Duodenal mucosa (tissue), 2 donors: ENCODE results near the gene AKAP11.

Experiments used
- H3K27ac ChIP-seq: one replicate; pipeline ENCODE4 v1.7.0; 2013; ENCODE audit warnings: low read depth, low read length
- H3K27me3 ChIP-seq, 2 donors: one replicate each; pipeline ENCODE4 v1.7.0; 2013; ENCODE audit warnings: low read length in 2 of 2, control low read depth in 1 of 2; ENCODE audit not compliant: insufficient read depth in 2 of 2, control insufficient read depth in 1 of 2
- H3K36me3 ChIP-seq, 2 donors: one replicate each; pipeline ENCODE4 v1.7.0; 2013; ENCODE audit warnings: low read length in 2 of 2, control low read depth in 1 of 2; ENCODE audit not compliant: insufficient read depth in 2 of 2, control insufficient read depth in 1 of 2
- H3K4me1 ChIP-seq, 2 donors: one replicate each; pipeline ENCODE4 v1.7.0; 2013; ENCODE audit warnings: low read length in 2 of 2, control low read depth in 1 of 2; ENCODE audit not compliant: insufficient read depth in 2 of 2, control insufficient read depth in 1 of 2
- H3K4me3 ChIP-seq, 2 donors: one replicate each; pipeline ENCODE4 v1.7.0; 2013; ENCODE audit warnings: low read length in 2 of 2, low read depth in 1 of 2
- H3K9ac ChIP-seq, 2 donors: one replicate each; pipeline ENCODE4 v1.7.0; 2013; ENCODE audit warnings: low read length in 2 of 2, low read depth in 1 of 2
- H3K9me3 ChIP-seq, 2 donors: one replicate each; pipeline ENCODE4 v1.7.0; 2013; ENCODE audit warnings: low read length in 2 of 2, control low read depth in 1 of 2; ENCODE audit not compliant: control insufficient read depth in 1 of 2

The AKAP11 gene

DNA sequence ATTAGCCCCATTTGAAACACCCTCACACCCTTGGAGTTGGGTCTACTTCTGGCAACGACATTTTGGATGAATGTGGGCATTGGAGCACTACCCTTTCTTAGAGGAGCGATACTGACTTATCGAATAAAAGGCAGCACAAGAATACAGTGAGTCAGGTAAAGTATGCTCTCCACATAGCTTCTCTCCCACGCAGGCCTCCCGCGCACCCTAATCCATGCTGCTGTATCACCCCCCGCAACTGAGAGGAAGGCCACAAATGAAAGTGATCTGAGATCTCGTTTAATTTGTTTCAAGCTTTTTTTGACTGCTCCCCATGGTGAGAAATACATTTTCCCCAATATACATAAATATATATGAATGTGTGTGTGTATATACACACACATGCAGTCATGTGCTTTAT is 25.4 kb upstream of the AKAP11 start:
- H3K9ac ChIP-seq = no peak overlapping the region
- H3K9me3 ChIP-seq = no peaks in the 10 kb centered on the region
- H3K4me3 ChIP-seq = no peak overlapping the region
- H3K27me3 ChIP-seq = no peaks in the 10 kb centered on the region
- no peaks in the 10 kb centered on the region for H3K36me3 ChIP-seq
- H3K4me1 ChIP-seq = no peaks in the 10 kb centered on the region
- H3K27ac ChIP-seq = no peak overlapping the region

DNA sequence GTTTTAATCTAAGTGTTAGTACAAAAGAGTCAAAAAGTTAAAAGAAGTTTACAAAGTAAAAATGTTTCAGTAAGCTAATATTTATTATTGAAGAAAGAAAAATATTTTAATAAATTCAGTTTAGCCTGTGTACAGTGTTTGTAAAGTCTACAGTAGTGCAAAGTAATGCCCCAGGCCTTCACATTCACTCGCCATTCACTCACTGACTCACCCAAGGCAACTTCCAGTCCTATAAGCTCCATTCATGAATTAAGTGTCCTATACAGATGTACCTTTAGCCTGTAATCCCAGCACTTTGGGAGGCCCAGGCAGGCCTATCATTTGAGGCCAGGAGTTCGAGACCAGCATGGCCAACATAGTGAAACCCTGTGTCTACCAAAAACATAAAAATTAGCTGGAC is 24.1 kb upstream of the AKAP11 start:
- H3K9me3 ChIP-seq = no peaks in the 10 kb centered on the region
- H3K9ac ChIP-seq = no peak overlapping the region
- no peaks in the 10 kb centered on the region for H3K4me1 ChIP-seq
- no peaks in the 10 kb centered on the region for H3K27me3 ChIP-seq
- H3K36me3 ChIP-seq = no peaks in the 10 kb centered on the region
- H3K27ac ChIP-seq = no peak overlapping the region
- H3K4me3 ChIP-seq = no peak overlapping the region

DNA sequence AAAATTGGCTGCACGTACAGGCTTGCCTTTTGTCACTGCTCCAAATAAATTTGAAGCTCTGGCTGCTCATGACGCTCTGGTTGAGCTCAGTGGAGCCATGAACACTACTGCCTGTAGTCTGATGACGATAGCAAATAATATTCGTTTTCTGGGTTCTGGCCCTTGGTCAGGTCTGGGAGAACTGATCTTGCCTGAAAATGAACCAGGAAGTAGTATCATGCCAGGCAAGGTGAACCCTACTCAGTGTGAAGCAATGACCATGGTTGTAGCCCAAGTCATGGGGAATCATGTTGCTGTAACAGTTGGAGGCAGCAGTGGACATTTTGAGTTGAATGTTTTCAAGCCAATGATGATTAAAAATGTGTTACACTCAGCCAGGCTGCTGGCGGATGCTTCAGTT is 16.1 kb upstream of the AKAP11 start:
- Histone ChIP-seq H3K27me3 (no peaks in the 10 kb centered on the region), H3K4me3 (no peak overlapping the region), H3K36me3 (no peaks in the 10 kb centered on the region), H3K9ac (no peak overlapping the region), H3K9me3 (no peaks in the 10 kb centered on the region), H3K27ac (no peak overlapping the region), H3K4me1 (no peaks in the 10 kb centered on the region)

DNA sequence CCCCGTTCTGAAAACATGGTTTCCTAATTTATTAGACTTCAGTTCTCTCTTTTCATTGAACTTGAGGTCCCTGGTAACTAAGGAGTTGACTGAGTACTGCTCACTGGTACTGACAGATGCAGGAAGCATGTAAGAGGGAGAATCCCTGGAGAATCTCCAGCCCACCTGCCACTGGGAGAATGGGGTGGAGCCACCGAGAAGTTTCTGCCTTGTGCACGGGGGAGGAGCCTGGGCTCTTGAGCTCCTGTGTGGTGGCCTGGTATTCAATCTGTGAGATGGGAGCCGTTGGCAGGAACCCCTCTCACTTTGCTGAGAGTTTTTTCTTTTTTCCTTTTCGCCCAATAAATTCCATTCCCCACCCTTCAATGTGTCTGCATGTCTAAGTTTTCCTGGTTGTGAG is 13.2 kb upstream of the AKAP11 start:
- H3K4me1 ChIP-seq = no peaks in the 10 kb centered on the region
- H3K27ac ChIP-seq = no peak overlapping the region
- H3K27me3 ChIP-seq = no peaks in the 10 kb centered on the region
- no peak overlapping the region for H3K4me3 ChIP-seq
- no peaks in the 10 kb centered on the region for H3K9me3 ChIP-seq
- no peak overlapping the region for H3K9ac ChIP-seq
- H3K36me3 ChIP-seq = no peaks in the 10 kb centered on the region

DNA sequence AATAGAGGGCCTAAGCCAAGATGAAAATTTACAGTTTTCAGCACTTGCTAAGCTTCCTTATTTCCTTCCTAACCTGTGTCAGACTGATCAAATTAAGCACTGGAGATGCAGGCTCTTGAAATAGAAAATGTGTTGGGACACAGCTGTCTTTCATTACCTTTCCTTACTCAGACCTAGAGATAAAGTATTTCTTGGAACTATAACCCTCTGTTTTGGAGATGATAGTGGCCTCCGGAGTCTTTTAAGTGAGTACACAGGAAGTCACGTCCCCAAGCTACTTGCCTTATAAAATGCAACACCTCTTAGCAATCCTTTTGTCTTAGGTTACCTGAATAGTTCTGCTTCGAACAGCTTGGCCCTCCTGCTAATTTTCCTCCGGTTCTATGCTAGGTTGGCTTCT is 12.4 kb upstream of the AKAP11 start:
- Histone ChIP-seq H3K4me1 (peaks cover 0 to 4% of the 10 kb centered on the region in 2 donors), H3K27me3 (no peaks in the 10 kb centered on the region), H3K4me3 (no peak overlapping the region), H3K36me3 (no peaks in the 10 kb centered on the region), H3K27ac (no peak overlapping the region), H3K9ac (no peak overlapping the region), H3K9me3 (no peaks in the 10 kb centered on the region)

DNA sequence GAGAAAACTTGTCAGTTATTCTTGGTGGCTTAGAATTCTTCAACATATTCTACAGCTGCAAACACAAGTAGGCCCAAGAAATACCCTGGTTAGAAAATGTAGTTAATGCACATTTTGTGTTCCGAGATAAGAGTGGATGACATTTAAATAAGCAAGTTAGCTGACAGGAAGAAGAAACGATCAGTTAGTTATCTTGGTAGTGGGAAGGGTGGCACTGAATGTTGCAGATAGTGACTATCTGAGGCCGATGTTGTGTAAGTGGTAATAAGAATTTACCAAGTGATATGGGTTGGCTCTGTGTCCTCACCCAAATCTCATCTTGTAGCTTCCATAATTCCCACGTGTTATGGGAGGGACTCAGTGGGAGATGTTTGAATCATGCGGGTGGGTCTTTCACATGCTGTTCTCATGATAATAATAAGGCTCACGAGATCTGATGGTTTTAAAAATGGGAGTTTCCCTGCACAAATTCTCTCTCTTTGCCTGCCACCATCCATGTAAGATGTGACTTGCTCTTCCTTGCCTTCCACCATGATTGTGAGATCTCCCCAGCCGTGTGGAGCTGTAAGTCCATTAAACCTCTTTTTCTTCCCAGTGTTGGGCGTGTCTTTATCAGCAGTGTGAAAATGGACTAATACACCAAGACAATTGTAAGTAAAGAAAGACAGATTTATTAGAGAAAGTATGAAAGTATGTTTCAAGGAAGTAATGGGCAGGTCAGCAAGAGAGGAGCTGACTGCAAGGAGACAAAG is 10.9 kb upstream of the AKAP11 start:
- Histone ChIP-seq H3K9me3 (no peaks in the 10 kb centered on the region), H3K27ac (no peak overlapping the region), H3K4me1 (peaks cover 0 to 8% of the 10 kb centered on the region in 2 donors), H3K36me3 (no peaks in the 10 kb centered on the region), H3K4me3 (no peak overlapping the region), H3K9ac (no peak overlapping the region), H3K27me3 (no peaks in the 10 kb centered on the region)

DNA sequence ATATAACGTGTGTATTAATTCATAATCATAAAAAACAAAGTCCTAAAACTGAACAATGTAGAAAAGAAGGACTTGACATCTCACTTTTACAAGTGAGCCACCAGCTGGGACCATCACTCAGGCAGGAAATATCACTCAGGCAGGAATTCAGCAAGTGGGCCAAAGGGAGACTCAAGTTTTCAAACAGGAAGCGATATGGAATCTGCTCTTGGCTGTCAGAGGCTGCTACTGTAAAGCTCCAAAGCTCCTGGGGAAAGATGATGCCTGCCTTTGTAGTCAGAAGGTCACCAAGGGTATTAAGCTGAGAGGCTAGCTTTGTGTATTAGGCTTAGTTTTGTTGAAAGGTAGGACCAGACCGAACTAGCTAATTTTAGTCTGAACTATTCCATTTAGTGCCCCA is 5.5 kb upstream of the AKAP11 start:
- Histone ChIP-seq H3K4me1 (peaks cover 5 to 14% of the 10 kb centered on the region in 2 donors), H3K9ac (no peak overlapping the region), H3K27me3 (no peaks in the 10 kb centered on the region), H3K9me3 (no peaks in the 10 kb centered on the region), H3K4me3 (no peak overlapping the region), H3K36me3 (no peaks in the 10 kb centered on the region), H3K27ac (no peak overlapping the region)

DNA sequence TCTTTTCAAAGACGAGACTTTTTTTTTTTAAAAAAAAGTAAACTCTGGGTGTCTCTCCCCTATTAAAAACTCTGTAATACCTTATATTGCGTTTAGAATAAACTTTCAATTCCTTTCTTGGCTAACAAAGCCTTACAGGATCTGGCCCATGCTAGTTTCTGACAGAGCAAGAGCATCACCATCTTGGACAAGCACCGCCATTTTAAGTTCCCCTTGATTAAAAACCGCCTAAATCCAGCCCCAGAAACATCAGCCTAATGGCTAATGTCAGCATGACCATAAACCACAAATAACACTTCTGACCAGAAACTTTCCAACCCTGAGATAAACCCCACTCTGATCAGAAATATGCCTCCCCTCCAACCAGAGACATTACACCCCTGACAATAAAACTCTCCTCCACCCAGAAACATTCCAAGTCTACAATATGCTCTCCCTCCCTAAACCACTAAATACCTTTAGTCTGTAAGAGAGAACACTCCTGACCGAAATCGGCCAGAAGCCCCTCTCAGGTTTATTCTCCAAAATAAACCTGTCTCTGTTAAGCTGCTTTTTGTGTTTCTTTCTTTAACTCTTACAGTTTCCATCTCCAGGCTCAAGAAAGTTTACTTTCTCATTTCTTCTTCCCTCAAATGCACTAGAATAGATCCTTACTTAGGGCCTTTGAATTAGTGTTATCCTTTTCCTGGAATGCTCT is 1.6 kb upstream of the AKAP11 start:
- Histone ChIP-seq H3K9ac (no peak overlapping the region), H3K27me3 (no peaks in the 10 kb centered on the region), H3K4me3 (no peak overlapping the region), H3K9me3 (no peaks in the 10 kb centered on the region), H3K36me3 (no peaks in the 10 kb centered on the region), H3K4me1 (peaks cover 9 to 12% of the 10 kb centered on the region in 2 donors), H3K27ac (no peak overlapping the region)

DNA sequence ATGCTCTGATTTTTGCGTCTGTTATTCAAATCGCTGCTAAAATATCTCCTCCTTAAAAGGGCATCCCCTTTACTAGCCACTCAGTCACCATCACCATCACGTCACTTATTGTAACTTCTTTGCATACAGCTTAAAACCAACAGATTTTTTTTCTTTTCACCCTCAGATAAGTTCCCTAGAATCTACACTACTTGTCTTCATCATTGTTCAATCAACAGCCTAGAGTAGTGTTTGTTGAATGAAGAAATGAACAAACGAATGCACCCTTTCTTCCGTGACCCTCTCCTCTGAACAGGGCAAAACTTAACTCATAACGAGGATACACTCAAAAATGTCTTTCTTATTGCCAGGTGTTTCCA is 1.1 kb upstream of the AKAP11 start:
- Histone ChIP-seq H3K27me3 (no peaks in the 10 kb centered on the region), H3K9ac (peak overlapping the region in 1 of 2 donors; percentile 63), H3K4me1 (peaks cover 12 to 16% of the 10 kb centered on the region in 2 donors), H3K4me3 (peak overlapping the region; percentile 78 to 91), H3K36me3 (no peaks in the 10 kb centered on the region), H3K9me3 (no peaks in the 10 kb centered on the region), H3K27ac (peak overlapping the region; percentile 71)

DNA sequence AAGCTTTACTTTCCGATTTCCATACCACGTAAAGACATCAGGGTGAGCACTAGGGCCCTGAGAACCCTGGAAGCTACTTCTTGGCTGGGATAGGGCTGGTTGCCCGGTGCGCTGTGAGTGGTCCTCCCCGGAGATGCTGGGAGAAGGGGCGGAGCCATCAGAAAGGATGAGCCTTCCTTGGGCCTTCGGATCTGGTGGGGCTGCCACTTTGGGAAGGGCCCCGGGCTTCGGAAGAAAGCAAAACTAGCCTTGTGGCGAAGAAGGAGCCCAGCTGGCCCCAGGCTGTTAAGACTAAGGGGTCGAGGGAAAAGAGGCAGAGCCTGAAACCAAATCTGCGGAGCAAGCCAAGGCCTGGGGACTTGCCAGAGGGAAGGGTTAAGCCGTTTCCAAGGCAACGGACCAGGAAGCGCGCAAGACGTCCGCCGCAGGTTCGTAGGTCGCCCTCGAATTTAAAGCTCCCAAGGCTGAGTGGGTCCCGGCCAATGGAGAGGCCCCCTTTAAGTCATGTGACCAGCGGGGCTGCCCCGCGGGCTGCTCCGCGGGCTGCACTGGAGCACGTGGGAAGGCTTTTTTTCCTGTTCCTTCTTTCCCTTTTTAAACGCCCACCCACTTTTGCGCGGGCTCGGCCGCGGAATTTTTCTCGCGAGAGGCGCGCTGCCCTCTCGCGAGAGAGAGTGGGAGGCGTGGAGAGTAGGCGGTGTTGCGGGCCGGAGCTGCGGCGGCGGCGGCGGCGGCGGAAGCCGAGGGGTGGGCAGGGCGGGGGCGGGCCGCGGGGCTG is 426 bp upstream of the AKAP11 start:
- no peaks in the 10 kb centered on the region for H3K36me3 ChIP-seq
- peak overlapping the region; percentile 71 for H3K27ac ChIP-seq
- no peaks in the 10 kb centered on the region for H3K27me3 ChIP-seq
- peak overlapping the region; percentile 61 to 63 for H3K9ac ChIP-seq
- H3K4me1 ChIP-seq = peaks cover 12 to 16% of the 10 kb centered on the region in 2 donors
- peak overlapping the region; percentile 91 to 94 for H3K4me3 ChIP-seq
- H3K9me3 ChIP-seq = no peaks in the 10 kb centered on the region
